Activated CD4-positive, alpha-beta T cell treated with anti-CD3 and anti-CD28 coated beads for 36 hours (primary cell): ENCODE data around the gene PTPRR. TPM values are rescaled to one million over a fixed set of nuclear protein-coding genes. Genes with fewer than 3 reads are reported as not detected.

Experiments used
- ATAC-seq: fragments of 200-7000 bp; cut with Tn5 transposase; one replicate; pipeline ENCODE4 v1.10.0; 2021; ENCODE audit warnings: mild to moderate bottlenecking, moderate library complexity
- CTCF ChIA-PET: fragments of 350-600 bp; sonication (Branson Sonifier 250); formaldehyde crosslinking; loops from one replicate; lab custom pipeline; 2021; ENCODE audit warnings: antibody characterized with exemption; lab: Charles Lee
- POLR2A ChIA-PET: fragments of 350-600 bp; sonication (Branson Sonifier 250); formaldehyde crosslinking; loops from one replicate; lab custom pipeline; 2021; ENCODE audit warnings: antibody characterized with exemption, inconsistent platforms; lab: Charles Lee
- DNase-seq: peaks from one replicate; pipeline ENCODE4 v3.0.0-alpha.2; 2020
- H3K27ac Mint-ChIP-seq: one replicate; pipeline ENCODE4 v1.8.0; 2021; ENCODE audit warnings: mixed read lengths
- H3K27me3 Mint-ChIP-seq: one replicate; pipeline ENCODE4 v1.8.0; 2021; ENCODE audit warnings: mixed read lengths
- H3K36me3 Mint-ChIP-seq: one replicate; pipeline ENCODE4 v1.8.0; 2021; ENCODE audit warnings: low read depth, mixed read lengths
- H3K4me1 Mint-ChIP-seq: one replicate; pipeline ENCODE4 v1.8.0; 2021; ENCODE audit warnings: mixed read lengths
- H3K4me3 Mint-ChIP-seq: one replicate; pipeline ENCODE4 v1.8.0; 2021; ENCODE audit warnings: mild to moderate bottlenecking, moderate library complexity, mixed read lengths
- H3K9me3 Mint-ChIP-seq: one replicate; pipeline ENCODE4 v1.8.0; 2021; ENCODE audit warnings: low read depth, mixed read lengths
- intact Hi-C, 2 experiments: fragments of 100-400 bp; cut with DNase I in 1 of 2; cut with micrococcal nuclease in 1 of 2; formaldehyde crosslinking; loops; one replicate each; pipeline versions ENCODE4 v1.14.2 to v1.15.1; 2022 to 2024; cut with DNase I, micrococcal nuclease
- total RNA-seq, 2 experiments: library from RNA; stranded (reverse); gene quantifications; one replicate each; pipeline ENCODE4 v1.2.3, GENCODE V29; 2021

The PTPRR gene
- total RNA-seq, 2 experiments from 2014 or later = not detected

DNA sequence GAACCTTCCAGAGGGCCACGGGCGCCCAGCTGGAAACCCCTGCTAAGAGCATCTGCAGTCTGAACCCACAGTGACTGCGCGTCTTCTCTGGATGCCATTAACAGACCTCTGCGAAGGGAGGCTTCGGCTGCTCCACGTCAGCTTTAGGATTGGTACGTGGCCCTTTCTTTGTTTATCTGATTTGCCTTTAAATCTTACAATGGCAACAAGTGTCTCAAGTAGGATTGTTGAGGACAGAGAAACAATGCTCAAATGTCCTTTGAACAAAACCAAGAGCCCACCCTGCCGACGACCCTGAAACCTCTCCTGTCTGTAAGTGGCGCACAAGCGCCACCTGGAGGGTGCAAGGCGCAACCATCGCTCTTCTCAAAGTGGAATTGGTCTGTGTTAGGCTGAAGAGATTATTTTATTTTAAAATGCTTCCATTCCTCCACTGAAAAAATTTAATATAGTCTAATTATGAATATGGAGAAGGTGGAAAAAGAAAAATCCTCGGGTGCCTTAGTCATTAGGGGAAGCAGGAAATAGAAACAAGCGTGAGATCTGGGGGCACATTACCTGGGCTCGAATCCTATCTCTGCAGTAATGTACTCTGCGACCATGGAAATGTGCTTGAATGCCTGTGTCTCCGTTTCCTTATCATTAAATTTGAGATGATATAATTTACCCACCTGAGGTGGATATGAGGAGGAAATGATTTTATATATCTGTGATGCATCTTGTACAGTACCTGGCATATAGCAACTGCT is 200.7 kb downstream of the PTPRR start:
- DNase-seq (peak; percentile 55), ATAC-seq (peak; percentile 76)
- peak overlapping the region; percentile 55 for H3K4me3 Mint-ChIP-seq
- ChIA-PET CTCF (interaction anchor here (0.6 to 1.9 kb wide), 10 partner anchors 8 to 1618 kb away, joined by 3 to 8 read pairs (median 4); no protein-coding TSS in a partner anchor), POLR2A (no interaction called here)
- H3K9me3 Mint-ChIP-seq = no peaks in the 10 kb centered on the region
- intact Hi-C loops = loop anchor here (1.0 to 5.0 kb wide), 5 partner anchors 130 to 841 kb away; no protein-coding TSS in a partner anchor
- H3K4me1 Mint-ChIP-seq = peaks cover 19% of the 10 kb centered on the region
- no peak overlapping the region for H3K27ac Mint-ChIP-seq
- no peaks in the 10 kb centered on the region for H3K36me3 Mint-ChIP-seq
- peaks cover 14% of the 10 kb centered on the region for H3K27me3 Mint-ChIP-seq

GRCh38 chr12:70719071-70719470 is 201.5 kb downstream of the PTPRR start:
- CTCF ChIA-PET = interaction anchor here (0.6 to 1.9 kb wide), 10 partner anchors 9 to 1904 kb away, joined by 3 to 8 read pairs (median 4); no protein-coding TSS in a partner anchor
- DNase-seq = no peak
- ATAC-seq = no peak
- H3K4me3 Mint-ChIP-seq = no peak overlapping the region
- no peak overlapping the region for H3K27ac Mint-ChIP-seq
- peaks cover 19% of the 10 kb centered on the region for H3K4me1 Mint-ChIP-seq
- peaks cover 14% of the 10 kb centered on the region for H3K27me3 Mint-ChIP-seq
- H3K9me3 Mint-ChIP-seq = no peaks in the 10 kb centered on the region
- intact Hi-C loops = loop anchor here (1.0 to 5.0 kb wide), 4 partner anchors 817 to 840 kb away; no protein-coding TSS in a partner anchor
- POLR2A ChIA-PET = no interaction called here
- no peaks in the 10 kb centered on the region for H3K36me3 Mint-ChIP-seq

GRCh38 chr12:70711831-70712230 is 208.7 kb downstream of the PTPRR start:
- no peaks in the 10 kb centered on the region for H3K9me3 Mint-ChIP-seq
- peaks cover 14% of the 10 kb centered on the region for H3K27me3 Mint-ChIP-seq
- no peak for ATAC-seq
- intact Hi-C loops = no loop called here
- DNase-seq = no peak
- no peak overlapping the region for H3K4me3 Mint-ChIP-seq
- no peaks in the 10 kb centered on the region for H3K36me3 Mint-ChIP-seq
- no peak overlapping the region for H3K27ac Mint-ChIP-seq
- H3K4me1 Mint-ChIP-seq = no peaks in the 10 kb centered on the region
- POLR2A ChIA-PET = no interaction called here
- CTCF ChIA-PET = no interaction called here

GRCh38 chr12:70709022-70709421 is 211.5 kb downstream of the PTPRR start:
- H3K4me1 Mint-ChIP-seq = no peaks in the 10 kb centered on the region
- CTCF ChIA-PET = no interaction called here
- H3K9me3 Mint-ChIP-seq = no peaks in the 10 kb centered on the region
- POLR2A ChIA-PET = no interaction called here
- H3K4me3 Mint-ChIP-seq = no peak overlapping the region
- intact Hi-C loops = no loop called here
- H3K36me3 Mint-ChIP-seq = no peaks in the 10 kb centered on the region
- H3K27ac Mint-ChIP-seq = no peak overlapping the region
- DNase-seq (no peak), ATAC-seq (no peak)
- peaks cover 18% of the 10 kb centered on the region for H3K27me3 Mint-ChIP-seq

DNA sequence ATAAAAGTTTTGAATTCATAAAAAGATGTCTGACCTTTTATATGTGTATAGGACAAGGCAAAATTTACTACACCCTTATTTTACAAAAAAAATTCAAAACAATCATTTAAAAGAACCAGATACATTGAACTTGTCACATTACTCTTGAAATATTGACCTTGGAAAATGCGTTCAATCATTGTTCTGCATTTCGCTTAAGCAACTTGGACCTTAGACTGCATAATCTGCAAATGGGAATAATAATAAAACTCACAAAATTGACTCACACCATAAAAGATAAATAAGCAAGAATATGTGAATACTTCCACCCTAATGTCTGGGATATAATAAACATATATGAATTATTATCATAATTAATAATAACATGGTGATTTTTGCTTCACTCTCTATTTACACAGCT is 213.9 kb downstream of the PTPRR start:
- ChIA-PET CTCF (interaction anchor here (1.2 kb wide), 2 partner anchors 12 to 96 kb away, joined by 3 to 5 read pairs; no protein-coding TSS in a partner anchor), POLR2A (no interaction called here)
- no peak for ATAC-seq
- H3K4me3 Mint-ChIP-seq = no peak overlapping the region
- intact Hi-C loops = no loop called here
- no peaks in the 10 kb centered on the region for H3K9me3 Mint-ChIP-seq
- no peaks in the 10 kb centered on the region for H3K36me3 Mint-ChIP-seq
- H3K27me3 Mint-ChIP-seq = peaks cover 24% of the 10 kb centered on the region
- DNase-seq = no peak
- no peak overlapping the region for H3K27ac Mint-ChIP-seq
- no peaks in the 10 kb centered on the region for H3K4me1 Mint-ChIP-seq

DNA sequence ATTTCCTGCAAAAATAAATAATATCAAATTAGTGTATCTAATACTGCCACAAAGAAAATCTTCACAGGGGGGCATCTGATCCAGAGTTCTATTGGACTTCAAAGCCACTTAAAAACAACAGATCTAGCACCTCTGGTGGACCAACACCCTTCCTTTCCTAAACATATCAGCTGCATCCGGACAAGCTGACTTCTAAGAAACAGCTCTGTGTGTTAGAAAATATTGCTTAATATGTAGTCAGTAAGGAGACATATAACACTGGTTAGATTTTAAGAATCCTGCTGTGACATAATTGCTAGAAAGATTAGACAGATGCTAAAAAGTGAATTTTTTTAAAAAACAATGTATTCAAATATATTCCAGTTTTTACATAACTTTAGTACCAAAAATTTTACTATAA is 222.2 kb downstream of the PTPRR start:
- no peak for ATAC-seq
- Mint-ChIP-seq H3K4me1 (no peaks in the 10 kb centered on the region), H3K27me3 (peaks cover 8% of the 10 kb centered on the region), H3K4me3 (no peak overlapping the region), H3K27ac (no peak overlapping the region), H3K9me3 (no peaks in the 10 kb centered on the region), H3K36me3 (no peaks in the 10 kb centered on the region)
- intact Hi-C loops = no loop called here
- ChIA-PET POLR2A (no interaction called here), CTCF (interaction anchor here (0.6 to 1.3 kb wide), 2 partner anchors 12 to 932 kb away, joined by 3 to 4 read pairs; no protein-coding TSS in a partner anchor)
- no peak for DNase-seq

GRCh38 chr12:70695361-70696023 is 225.0 kb downstream of the PTPRR start:
- ATAC-seq (no peak), DNase-seq (no peak)
- CTCF ChIA-PET = interaction anchor here (0.7 kb wide), 1 partner anchor 567 kb away, joined by 6 read pairs; no protein-coding TSS in a partner anchor
- Mint-ChIP-seq H3K36me3 (no peaks in the 10 kb centered on the region), H3K4me3 (no peak overlapping the region), H3K4me1 (no peaks in the 10 kb centered on the region), H3K27me3 (peaks cover 6% of the 10 kb centered on the region), H3K27ac (no peak overlapping the region), H3K9me3 (no peaks in the 10 kb centered on the region)
- POLR2A ChIA-PET = no interaction called here
- intact Hi-C loops = no loop called here

DNA sequence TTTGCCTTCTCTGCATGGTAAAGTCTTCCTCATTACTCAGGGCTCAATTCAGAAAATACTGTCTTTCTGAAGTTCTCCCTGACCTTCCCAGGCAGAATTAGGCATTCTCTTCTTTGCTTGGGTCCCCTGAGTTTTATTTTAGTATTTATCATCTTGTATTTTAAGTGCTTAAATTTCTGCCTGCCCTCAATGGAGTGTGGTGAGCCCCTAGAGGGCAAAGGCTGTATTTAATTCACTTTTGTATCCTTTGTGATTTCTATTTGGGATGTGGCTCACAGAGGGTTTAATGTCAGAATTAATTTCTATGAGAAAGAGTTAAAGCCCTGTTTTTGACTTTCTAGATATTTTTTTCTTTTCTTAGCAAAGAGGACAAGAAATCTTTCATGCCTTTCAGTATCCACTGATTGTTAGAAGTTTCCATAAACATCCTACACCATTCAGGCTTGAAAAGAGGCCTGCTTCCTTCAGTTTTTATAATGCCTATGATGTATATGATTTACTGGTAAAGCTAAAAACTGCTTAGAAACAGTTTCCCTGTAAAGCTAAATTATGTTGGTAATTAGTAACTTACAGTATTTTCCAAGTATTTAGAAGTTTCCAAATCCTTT is 227.8 kb downstream of the PTPRR start:
- Mint-ChIP-seq H3K36me3 (no peaks in the 10 kb centered on the region), H3K4me1 (no peaks in the 10 kb centered on the region), H3K9me3 (no peaks in the 10 kb centered on the region), H3K27me3 (peaks cover 3% of the 10 kb centered on the region), H3K4me3 (no peak overlapping the region), H3K27ac (no peak overlapping the region)
- POLR2A ChIA-PET = no interaction called here
- no peak for DNase-seq
- intact Hi-C loops = no loop called here
- no peak for ATAC-seq
- CTCF ChIA-PET = interaction anchor here (0.9 kb wide), 1 partner anchor 1207 kb away, joined by 4 read pairs; no protein-coding TSS in a partner anchor

GRCh38 chr12:70691018-70691672 is 229.4 kb downstream of the PTPRR start:
- no peaks in the 10 kb centered on the region for H3K4me1 Mint-ChIP-seq

GRCh38 chr12:70686907-70687306 is 233.6 kb downstream of the PTPRR start:
- intact Hi-C loops = no loop called here
- Mint-ChIP-seq H3K9me3 (no peaks in the 10 kb centered on the region), H3K4me1 (no peaks in the 10 kb centered on the region), H3K36me3 (no peaks in the 10 kb centered on the region), H3K27ac (no peak overlapping the region), H3K4me3 (no peak overlapping the region), H3K27me3 (peaks cover 4% of the 10 kb centered on the region)
- POLR2A ChIA-PET = no interaction called here
- ATAC-seq (no peak), DNase-seq (no peak)
- CTCF ChIA-PET = no interaction called here

More at GRCh38 chr12:70691018-70691672, 229.4 kb downstream of the PTPRR start:
- Mint-ChIP-seq H3K27ac (no peak overlapping the region), H3K9me3 (no peaks in the 10 kb centered on the region), H3K4me3 (no peak overlapping the region), H3K36me3 (no peaks in the 10 kb centered on the region), H3K27me3 (peaks cover 2% of the 10 kb centered on the region)
- ATAC-seq (no peak), DNase-seq (no peak)
- CTCF ChIA-PET = interaction anchor here (1.0 kb wide), 1 partner anchor 31 kb away, joined by 4 read pairs; no protein-coding TSS in a partner anchor
- POLR2A ChIA-PET = no interaction called here
- intact Hi-C loops = no loop called here

DNA sequence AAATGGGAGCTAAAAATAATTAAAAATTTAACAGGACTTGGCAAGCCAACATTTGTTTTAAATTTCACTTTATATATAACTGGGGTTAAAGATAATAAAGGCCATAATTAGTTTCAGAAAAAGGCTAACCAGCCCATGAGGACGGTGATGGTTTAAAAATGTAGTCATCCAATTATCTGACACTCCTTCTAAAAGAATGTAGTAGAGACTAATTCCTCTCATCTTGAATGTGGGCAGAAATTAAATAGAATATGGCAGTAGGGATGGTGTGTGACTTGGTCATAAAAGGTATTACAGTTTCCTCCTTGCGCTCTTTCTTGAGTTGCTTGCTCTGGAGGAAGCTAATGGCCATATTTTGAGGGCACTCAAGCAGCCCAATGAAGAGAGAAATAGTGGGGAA is 234.2 kb downstream of the PTPRR start:
- POLR2A ChIA-PET = no interaction called here
- no peak for ATAC-seq
- Mint-ChIP-seq H3K9me3 (no peaks in the 10 kb centered on the region), H3K27ac (no peak overlapping the region), H3K36me3 (no peaks in the 10 kb centered on the region), H3K4me1 (no peaks in the 10 kb centered on the region), H3K4me3 (no peak overlapping the region), H3K27me3 (peaks cover 5% of the 10 kb centered on the region)
- no peak for DNase-seq
- CTCF ChIA-PET = interaction anchor here (0.9 kb wide), 1 partner anchor 13 kb away, joined by 4 read pairs; no protein-coding TSS in a partner anchor
- intact Hi-C loops = no loop called here
